H9 (cell line): ENCODE results near the gene TMEM158. TPM values are rescaled to one million over a fixed set of nuclear protein-coding genes. Genes with fewer than 3 reads are reported as not detected.

ENCODE experiments used
- DNase-seq: peaks from one replicate; pipeline ENCODE4 v3.0.0-alpha.2; 2017
- H2AFZ ChIP-seq: one replicate; pipeline ENCODE4 v1.6.1; 2013; ENCODE audit warnings: mild to moderate bottlenecking, low read length, control low read depth, moderate library complexity
- H2AK5ac ChIP-seq: 2 replicates; pipeline ENCODE4 v1.6.1; 2013; ENCODE audit warnings: low read length, control low read depth, mixed read lengths; ENCODE audit not compliant: insufficient read length
- H2BK120ac ChIP-seq: one replicate; pipeline ENCODE4 v1.6.1; 2013; ENCODE audit warnings: low read depth, mild to moderate bottlenecking, low read length, control low read depth, inconsistent platforms; ENCODE audit not compliant: poor library complexity, severe bottlenecking
- H2BK12ac ChIP-seq: 2 replicates; pipeline ENCODE4 v1.6.1; 2013; ENCODE audit warnings: low read length, control low read depth, mixed read lengths, low read depth; ENCODE audit not compliant: insufficient read length
- H2BK15ac ChIP-seq: 2 replicates; pipeline ENCODE4 v1.6.1; 2013; ENCODE audit warnings: low read depth, low read length, control low read depth
- H2BK20ac ChIP-seq: one replicate; pipeline ENCODE4 v1.6.1; 2013; ENCODE audit warnings: low read depth, mild to moderate bottlenecking, low read length, control low read depth, inconsistent platforms; ENCODE audit not compliant: poor library complexity, severe bottlenecking
- H2BK5ac ChIP-seq: 2 replicates; pipeline ENCODE4 v1.6.1; 2013; ENCODE audit warnings: low read length, control low read depth, mixed read lengths; ENCODE audit not compliant: insufficient read length
- H3K14ac ChIP-seq: 2 replicates; pipeline ENCODE4 v1.6.1; 2013; ENCODE audit warnings: low read length, control low read depth; ENCODE audit not compliant: insufficient read depth
- H3K18ac ChIP-seq: 2 replicates; pipeline ENCODE4 v1.6.1; 2013; ENCODE audit warnings: low read depth, mild to moderate bottlenecking, mixed read lengths, low read length, control low read depth; ENCODE audit not compliant: insufficient read length
- H3K23ac ChIP-seq: 2 replicates; pipeline ENCODE4 v1.6.1; 2013; ENCODE audit warnings: low read length, control low read depth, mixed read lengths, low read depth; ENCODE audit not compliant: insufficient read length
- H3K23me2 ChIP-seq: 2 replicates; pipeline ENCODE4 v1.6.1; 2013; ENCODE audit warnings: low read depth, mild to moderate bottlenecking, mixed read lengths, low read length, control low read depth; ENCODE audit not compliant: insufficient read length, poor library complexity, severe bottlenecking
- H3K27ac ChIP-seq: 2 replicates; pipeline ENCODE4 v1.5.1; 2013; ENCODE audit warnings: low read length, control low read depth, mixed read lengths, low read depth; ENCODE audit not compliant: insufficient read length
- H3K27me3 ChIP-seq: 2 replicates; pipeline ENCODE4 v1.6.1; 2013; ENCODE audit warnings: low read length, control low read depth, inconsistent platforms; ENCODE audit not compliant: insufficient read depth
- H3K4ac ChIP-seq: 2 replicates; pipeline ENCODE4 v1.6.1; 2013; ENCODE audit warnings: low read depth, mild to moderate bottlenecking, control low read depth, inconsistent platforms, low read length, moderate library complexity
- H3K4me1 ChIP-seq: 2 replicates; pipeline ENCODE4 v1.6.1; 2013; ENCODE audit warnings: low read length, control low read depth, inconsistent platforms; ENCODE audit not compliant: insufficient read depth
- H3K4me2 ChIP-seq: 2 replicates; pipeline ENCODE4 v1.6.1; 2013; ENCODE audit warnings: low read length, control low read depth, mixed read lengths; ENCODE audit not compliant: insufficient read length, insufficient read depth
- H3K56ac ChIP-seq: 2 replicates; pipeline ENCODE4 v1.6.1; 2013; ENCODE audit warnings: low read depth, mild to moderate bottlenecking, mixed read lengths, low read length, control low read depth; ENCODE audit not compliant: insufficient read length
- H3K79me1 ChIP-seq: 2 replicates; pipeline ENCODE4 v1.6.1; 2013; ENCODE audit warnings: low read depth, mild to moderate bottlenecking, moderate library complexity, low read length, control low read depth, inconsistent platforms; ENCODE audit not compliant: insufficient read depth, poor library complexity, severe bottlenecking
- H3K79me2 ChIP-seq: 2 replicates; pipeline ENCODE4 v1.6.1; 2013; ENCODE audit warnings: low read length, control low read depth, inconsistent platforms; ENCODE audit not compliant: insufficient read depth
- H3K9ac ChIP-seq: 2 replicates; pipeline ENCODE4 v1.6.1; 2013; ENCODE audit warnings: low read length, control low read depth, mixed read lengths; ENCODE audit not compliant: insufficient read length; ENCODE audit errors: extremely low read depth
- H3K9me3 ChIP-seq: one replicate; pipeline ENCODE4 v1.6.1; 2013; ENCODE audit warnings: low read depth, low read length, inconsistent platforms; ENCODE audit not compliant: control insufficient read depth
- H3T11ph ChIP-seq: one replicate; pipeline ENCODE4 v1.6.1; 2013; ENCODE audit warnings: mild to moderate bottlenecking, low read length, control low read depth, inconsistent platforms
- H4K20me1 ChIP-seq: one replicate; pipeline ENCODE4 v1.6.1; 2013; ENCODE audit not compliant: control insufficient read depth, insufficient read length, insufficient read depth
- H4K5ac ChIP-seq: 2 replicates; pipeline ENCODE4 v1.6.1; 2013; ENCODE audit warnings: low read depth, mild to moderate bottlenecking, mixed read lengths, low read length, control low read depth; ENCODE audit not compliant: insufficient read length
- H4K8ac ChIP-seq: replicated peaks from 2 replicates; pipeline ENCODE4 v1.6.1; 2013; ENCODE audit warnings: low read length, control low read depth, mixed read lengths, low read depth; ENCODE audit not compliant: insufficient read length
- H4K91ac ChIP-seq: 2 replicates; pipeline ENCODE4 v1.6.1; 2013; ENCODE audit warnings: low read depth, mild to moderate bottlenecking, moderate library complexity, mixed read lengths, low read length, control low read depth; ENCODE audit not compliant: insufficient read length
- H3K27ac Mint-ChIP-seq, 3 experiments: 2 replicates in 2 of 3; 3 replicates in 1 of 3; pipeline ENCODE4 v1.8.0; 2020 to 2021; ENCODE audit warnings: mixed read lengths in 3 of 3, mild to moderate bottlenecking in 1 of 3, moderate library complexity in 1 of 3
- H3K27me3 Mint-ChIP-seq: 2 replicates; pipeline ENCODE4 v1.8.0; 2021; ENCODE audit warnings: low read depth, mild to moderate bottlenecking, moderate library complexity, mixed read lengths
- H3K36me3 Mint-ChIP-seq, 3 experiments: 2 replicates in 2 of 3; 3 replicates in 1 of 3; pipeline ENCODE4 v1.8.0; 2020 to 2021; ENCODE audit warnings: low read depth in 3 of 3, mixed read lengths in 3 of 3; ENCODE audit not compliant: insufficient read depth in 1 of 3
- H3K4me1 Mint-ChIP-seq, 2 experiments: 2 replicates each; pipeline ENCODE4 v1.8.0; 2020; ENCODE audit warnings: mixed read lengths in 2 of 2
- H3K4me3 Mint-ChIP-seq, 2 experiments: 2 replicates in 1 of 2; 3 replicates in 1 of 2; pipeline ENCODE4 v1.8.0; 2020 to 2021; ENCODE audit warnings: mild to moderate bottlenecking in 2 of 2, mixed read lengths in 2 of 2, moderate library complexity in 1 of 2
- H3K9me3 Mint-ChIP-seq, 2 experiments: 2 replicates in 1 of 2; 3 replicates in 1 of 2; pipeline ENCODE4 v1.8.0; 2020; ENCODE audit warnings: mild to moderate bottlenecking in 2 of 2, mixed read lengths in 2 of 2, moderate library complexity in 1 of 2
- CTCF ChIP-seq: fragments of 200-600 bp; sonication (generic); conservative IDR thresholded peaks from 3 replicates; pipeline ENCODE4 v1.8.0; 2021; ENCODE audit warnings: antibody characterized with exemption, mild to moderate bottlenecking
- WGBS: extraction: QIAGEN DNeasy Blood & Tissue Kit; methylation state at CpG from one replicate; pipeline ENCODE4 v1.1.7; 2013; ENCODE audit warnings: missing lambda C conversion rate, low lambda C conversion rate, mixed read lengths; ENCODE audit not compliant: insufficient read length; ENCODE audit errors: extremely low coverage; 5-methylcytosine and 5-hydroxymethylcytosine counted together
- total RNA-seq: library from RNA; stranded (reverse); gene quantifications from 2 replicates; pipeline ENCODE4 v1.2.1, GENCODE V29; 2021

The TMEM158 gene
- total RNA-seq, 1 experiment from 2014 or later, result 29.1 TPM

GRCh38 chr3:45219694-45220093 lies 6.4 kb downstream of the TMEM158 start:
- H3K79me2 ChIP-seq, result no peaks in the 10 kb centered on the region

More at GRCh38 chr3:45219694-45220093, 6.4 kb downstream of the TMEM158 start:
- Histone ChIP-seq H3K56ac (no peak overlapping the region), H3K4me2 (no peak overlapping the region), H3K23me2 (peaks cover 6% of the 10 kb centered on the region), H4K20me1 (no peaks in the 10 kb centered on the region), H3K27me3 (peaks cover 2% of the 10 kb centered on the region; the same call in 1 of the 2 replicates), H3K79me1 (no peaks in the 10 kb centered on the region), H3K9ac (no peak overlapping the region), H3K9me3 (no peaks in the 10 kb centered on the region), H2AFZ (no peak overlapping the region), H2BK15ac (no peak overlapping the region), H4K5ac (no peak overlapping the region), H4K91ac (no peak overlapping the region), H4K8ac (no peak overlapping the region), H3T11ph (no peak overlapping the region), H2BK120ac (no peak overlapping the region), H2AK5ac (no peak overlapping the region), H3K18ac (no peak overlapping the region), H2BK5ac (no peak overlapping the region), H3K4me1 (peaks cover 5% of the 10 kb centered on the region; the same call in 1 of the 2 replicates), H3K4ac (no peak overlapping the region), H3K27ac (no peak overlapping the region), H2BK20ac (no peak overlapping the region), H2BK12ac (no peak overlapping the region), H3K14ac (no peak overlapping the region), H3K23ac (no peak overlapping the region)
- H3K9me3 Mint-ChIP-seq, result peaks cover under 1 to 2% of the 10 kb centered on the region in 2 experiments; a peak in 1 of 5 replicates
- H3K36me3 Mint-ChIP-seq, result peaks cover 0 to 9% (median 5%) of the 10 kb centered on the region in 3 experiments; a peak in 5 of 7 replicates
- WGBS, result no CpG with 5 or more reads among the region's 8 CpGs
- H3K4me1 Mint-ChIP-seq, result peaks cover 32 to 46% of the 10 kb centered on the region in 2 experiments
- H3K27me3 Mint-ChIP-seq, result peaks cover 15% of the 10 kb centered on the region
- no peak overlapping the region for H3K4me3 Mint-ChIP-seq
- no peak for TF ChIP-seq CTCF
- no peak overlapping the region for H3K27ac Mint-ChIP-seq
- DNase-seq, result no peak
